ENCODE results near the gene PDZK1.

DNA sequence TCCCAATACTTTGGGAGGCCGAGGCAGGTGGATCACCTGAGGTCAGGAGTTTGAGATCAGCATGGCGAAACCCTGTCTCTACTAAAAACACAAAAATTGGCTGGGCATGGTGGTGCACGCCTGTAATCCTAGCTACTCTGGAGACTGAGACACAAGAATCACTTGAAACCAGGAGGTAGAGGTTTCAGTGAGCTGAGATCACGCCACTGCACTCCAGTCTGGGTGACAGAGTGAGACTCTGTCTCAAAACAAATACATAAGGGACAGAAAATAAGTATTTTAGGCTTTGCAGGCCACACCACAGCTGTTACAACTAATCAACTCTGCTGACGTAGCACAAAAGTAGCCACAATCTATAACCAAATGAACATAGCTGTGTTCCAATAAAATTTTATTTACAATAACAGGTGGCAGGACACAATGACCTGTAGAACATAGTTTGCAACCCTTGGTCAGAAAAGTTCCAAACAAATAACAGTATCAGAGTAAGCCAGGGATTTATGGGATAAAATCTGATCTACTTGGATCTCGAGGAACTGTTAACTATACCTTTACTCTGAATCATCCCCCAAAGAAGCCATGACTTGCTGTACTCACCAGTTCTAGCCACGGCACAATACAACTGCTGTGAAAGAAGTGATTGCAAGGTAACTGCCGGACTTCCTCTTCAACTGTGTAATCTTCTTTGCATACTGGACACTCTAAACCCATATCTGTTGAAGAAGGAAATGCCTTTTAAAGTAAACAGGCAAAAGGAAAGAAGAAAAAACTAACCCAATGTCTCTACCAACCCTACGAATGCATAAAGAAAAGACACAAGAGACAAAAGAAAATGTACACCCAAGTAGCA is 40.5 kb upstream of the PDZK1 start:
- TF ChIP-seq, protein P1, sequence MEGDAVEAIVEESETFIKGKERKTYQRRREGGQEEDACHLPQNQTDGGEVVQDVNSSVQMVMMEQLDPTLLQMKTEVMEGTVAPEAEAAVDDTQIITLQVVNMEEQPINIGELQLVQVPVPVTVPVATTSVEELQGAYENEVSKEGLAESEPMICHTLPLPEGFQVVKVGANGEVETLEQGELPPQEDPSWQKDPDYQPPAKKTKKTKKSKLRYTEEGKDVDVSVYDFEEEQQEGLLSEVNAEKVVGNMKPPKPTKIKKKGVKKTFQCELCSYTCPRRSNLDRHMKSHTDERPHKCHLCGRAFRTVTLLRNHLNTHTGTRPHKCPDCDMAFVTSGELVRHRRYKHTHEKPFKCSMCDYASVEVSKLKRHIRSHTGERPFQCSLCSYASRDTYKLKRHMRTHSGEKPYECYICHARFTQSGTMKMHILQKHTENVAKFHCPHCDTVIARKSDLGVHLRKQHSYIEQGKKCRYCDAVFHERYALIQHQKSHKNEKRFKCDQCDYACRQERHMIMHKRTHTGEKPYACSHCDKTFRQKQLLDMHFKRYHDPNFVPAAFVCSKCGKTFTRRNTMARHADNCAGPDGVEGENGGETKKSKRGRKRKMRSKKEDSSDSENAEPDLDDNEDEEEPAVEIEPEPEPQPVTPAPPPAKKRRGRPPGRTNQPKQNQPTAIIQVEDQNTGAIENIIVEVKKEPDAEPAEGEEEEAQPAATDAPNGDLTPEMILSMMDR (tag by site-specific recombination; IDR thresholded peaks at IDR 0.05), result no peak
- no peak for TF ChIP-seq TCF7L2 (IDR thresholded peaks at IDR 0.05; ENCODE audit: borderline replicate concordance, low read depth, low read length)
- no peak for TF ChIP-seq MEIS1 (CRISPR knock-in tag; IDR thresholded peaks at IDR 0.05; ENCODE audit: borderline replicate concordance)
- no peak for TF ChIP-seq ZNF132 (tag by site-specific recombination; IDR thresholded peaks at IDR 0.05; ENCODE audit: borderline replicate concordance)
- TF ChIP-seq ZNF561 (tag by site-specific recombination; IDR thresholded peaks at IDR 0.05; ENCODE audit: borderline replicate concordance), result no peak
- TF ChIP-seq ZNF623 (tag by site-specific recombination; IDR thresholded peaks at IDR 0.05), result no peak
- no peak for TF ChIP-seq ZNF433 (tag by site-specific recombination; IDR thresholded peaks at IDR 0.05; ENCODE audit: low read depth)
- no peak for TF ChIP-seq REST (tag by site-specific recombination; IDR thresholded peaks at IDR 0.05)
- no peak for TF ChIP-seq ZBTB11 (tag by site-specific recombination; conservative IDR thresholded peaks at IDR 0.05; ENCODE audit: low read depth)
- no peak for TF ChIP-seq ZNF292 (tag by site-specific recombination; IDR thresholded peaks at IDR 0.05; ENCODE audit: borderline replicate concordance, low read depth)
- TF ChIP-seq ZNF398 (tag by site-specific recombination; IDR thresholded peaks at IDR 0.05), result no peak
- TF ChIP-seq REPIN1 (tag by site-specific recombination; IDR thresholded peaks at IDR 0.05; ENCODE audit: low read depth), result no peak
- no peak for TF ChIP-seq ZNF239 (tag by site-specific recombination; IDR thresholded peaks at IDR 0.05)
